Thyroid gland (tissue), 4 donors: ENCODE measurements around the gene WLS. TPM values are rescaled to one million over a fixed set of nuclear protein-coding genes. Genes with fewer than 3 reads are reported as not detected.

Experiments used
- DNase-seq, 2 donors: peaks; one replicate each; pipeline ENCODE4 v3.0.0-alpha.2; 2019
- H3K27ac ChIP-seq, 3 donors: fragments of 200-600 bp; sonication (generic); 1 replicate in 2 of 3; 2 replicates in 1 of 3; pipeline ENCODE4 v1.5.1; 2016 to 2019; ENCODE audit warnings: mild to moderate bottlenecking in 1 of 3, moderate library complexity in 1 of 3
- H3K27me3 ChIP-seq: fragments of 200-600 bp; sonication (generic); one replicate; pipeline ENCODE4 v1.5.1; 2019
- H3K36me3 ChIP-seq, 2 donors: fragments of 200-600 bp; sonication (generic); one replicate each; pipeline ENCODE4 v1.5.1; 2016 to 2019
- H3K4me1 ChIP-seq, 2 donors: fragments of 200-600 bp; sonication (generic); one replicate each; pipeline ENCODE4 v1.5.1; 2017 to 2019
- H3K4me3 ChIP-seq, 3 donors: fragments of 200-600 bp; sonication (generic); replicated peaks in 1 of 3; 1 replicate in 2 of 3; 2 replicates in 1 of 3; pipeline ENCODE4 v1.5.1; 2016; ENCODE audit warnings: mild to moderate bottlenecking in 1 of 3
- H3K9me3 ChIP-seq: fragments of 200-600 bp; sonication (generic); one replicate; pipeline ENCODE4 v1.5.1; 2017
- POLR2A ChIP-seq, 2 donors: fragments of 450-650 bp; IDR thresholded peaks; one replicate each; pipeline ENCODE4 v1.6.1; 2017; ENCODE audit warnings: antibody characterized with exemption in 2 of 2, mild to moderate bottlenecking in 2 of 2, moderate library complexity in 1 of 2
- WGBS, 2 donors: methylation state at CpG; one replicate each; pipeline ENCODE4 v1.1.5; 2017; 5-methylcytosine and 5-hydroxymethylcytosine counted together
- intact Hi-C: fragments of 100-400 bp; cut with DNase I; formaldehyde crosslinking; loops from one replicate; pipeline ENCODE4 v1.15.1; 2023
- total RNA-seq, 4 donors: library from RNA; depleted of rRNA; stranded (reverse); fragments of >200 nt; gene quantifications; one replicate each; pipeline ENCODE4 v1.2.3, GENCODE V29; 2016
- TF ChIP-seq, protein P1 (sequence below), 6 experiments: fragments of 200-600 bp in 3 of 6; fragments of 450-650 bp in 3 of 6; sonication (generic) in 3 of 6; IDR thresholded peaks; one replicate each; pipeline ENCODE4 v1.5.1; 2016 to 2019; ENCODE audit warnings: antibody characterized with exemption in 6 of 6, mild to moderate bottlenecking in 2 of 6, inconsistent platforms in 1 of 6, moderate library complexity in 1 of 6

The WLS gene
- total RNA-seq, 4 donors from 2014 or later = 20.0 to 52.7 (median 46.7) TPM

DNA sequence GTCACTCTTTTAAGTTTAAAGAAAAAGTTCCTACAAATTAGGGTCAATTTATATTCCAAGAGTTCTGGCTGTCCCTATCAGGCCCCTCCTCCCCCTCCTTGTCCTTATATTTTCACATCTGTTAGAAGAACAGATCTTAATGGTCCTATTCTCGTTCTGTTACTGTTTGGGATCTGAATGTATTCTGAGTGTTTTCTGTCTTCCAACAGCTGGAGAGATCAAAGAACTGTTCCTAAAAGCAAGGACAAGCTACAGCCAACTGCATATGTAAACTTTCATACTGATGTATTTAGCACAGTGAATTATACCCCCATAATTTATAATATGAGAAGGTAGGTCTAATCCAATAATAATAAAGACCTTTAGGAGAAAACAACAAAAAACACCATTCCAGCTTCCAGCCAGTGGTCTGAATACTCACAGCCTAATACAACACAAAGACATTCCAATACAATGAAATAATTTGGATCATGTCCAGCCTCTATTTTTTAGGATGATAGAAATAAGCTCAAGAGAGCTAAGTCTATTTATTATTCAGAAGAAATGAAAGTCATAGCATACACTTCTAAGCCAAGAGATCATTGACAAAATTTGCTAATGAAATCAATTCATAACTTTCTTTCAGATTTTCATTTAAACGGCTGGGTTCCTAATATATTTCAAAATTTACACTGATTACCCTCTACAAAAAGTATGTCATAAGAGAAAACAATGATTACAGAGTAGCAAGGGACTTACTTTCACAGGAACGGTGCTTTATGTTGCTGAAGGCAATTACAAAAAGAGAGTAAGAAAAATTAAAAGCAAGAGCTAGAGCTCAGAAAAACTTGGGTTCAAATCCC lies 25.3 kb downstream of the WLS start:
- intact Hi-C loops = no loop called here
- 68 to 70% methylated on average over 3 of the region's 3 CpGs for WGBS, 2 donors
- TF ChIP-seq, protein P1, sequence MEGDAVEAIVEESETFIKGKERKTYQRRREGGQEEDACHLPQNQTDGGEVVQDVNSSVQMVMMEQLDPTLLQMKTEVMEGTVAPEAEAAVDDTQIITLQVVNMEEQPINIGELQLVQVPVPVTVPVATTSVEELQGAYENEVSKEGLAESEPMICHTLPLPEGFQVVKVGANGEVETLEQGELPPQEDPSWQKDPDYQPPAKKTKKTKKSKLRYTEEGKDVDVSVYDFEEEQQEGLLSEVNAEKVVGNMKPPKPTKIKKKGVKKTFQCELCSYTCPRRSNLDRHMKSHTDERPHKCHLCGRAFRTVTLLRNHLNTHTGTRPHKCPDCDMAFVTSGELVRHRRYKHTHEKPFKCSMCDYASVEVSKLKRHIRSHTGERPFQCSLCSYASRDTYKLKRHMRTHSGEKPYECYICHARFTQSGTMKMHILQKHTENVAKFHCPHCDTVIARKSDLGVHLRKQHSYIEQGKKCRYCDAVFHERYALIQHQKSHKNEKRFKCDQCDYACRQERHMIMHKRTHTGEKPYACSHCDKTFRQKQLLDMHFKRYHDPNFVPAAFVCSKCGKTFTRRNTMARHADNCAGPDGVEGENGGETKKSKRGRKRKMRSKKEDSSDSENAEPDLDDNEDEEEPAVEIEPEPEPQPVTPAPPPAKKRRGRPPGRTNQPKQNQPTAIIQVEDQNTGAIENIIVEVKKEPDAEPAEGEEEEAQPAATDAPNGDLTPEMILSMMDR (IDR thresholded peaks at IDR 0.05) = no peak
- no peak for TF ChIP-seq POLR2A (IDR thresholded peaks at IDR 0.05)
- H3K9me3 ChIP-seq = no peaks in the 10 kb centered on the region
- H3K27ac ChIP-seq = no peak overlapping the region
- H3K4me1 ChIP-seq = peaks cover 4 to 7% of the 10 kb centered on the region in 2 donors
- H3K27me3 ChIP-seq = no peaks in the 10 kb centered on the region
- H3K36me3 ChIP-seq = no peaks in the 10 kb centered on the region
- no peak overlapping the region for H3K4me3 ChIP-seq
- no peak for DNase-seq

DNA sequence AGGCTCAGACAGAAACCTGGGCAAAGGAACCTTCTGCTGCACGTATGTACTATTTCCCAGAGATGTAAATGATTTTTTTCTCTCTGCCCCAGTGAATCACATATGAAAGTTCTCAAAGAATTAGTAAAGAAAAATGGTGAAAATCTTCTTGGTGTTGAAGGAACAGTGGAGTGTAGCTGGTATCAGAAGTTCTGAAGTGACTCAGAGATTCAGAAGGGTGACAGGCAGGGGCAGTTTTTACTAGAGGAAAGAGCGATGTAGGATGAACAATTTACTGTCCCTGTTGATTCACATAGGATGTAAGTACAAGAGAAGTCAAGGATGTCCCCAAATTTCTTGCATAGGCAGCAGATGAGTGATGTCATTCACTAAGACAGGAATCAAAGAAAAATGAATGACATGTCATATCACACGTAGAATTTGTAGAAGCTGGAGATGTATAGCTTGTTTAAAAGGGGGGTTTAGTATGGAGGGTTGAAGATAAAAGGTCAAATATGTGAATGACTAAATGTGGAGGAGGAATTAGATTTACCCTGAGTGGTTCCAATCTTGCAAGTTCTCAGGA lies 26.4 kb downstream of the WLS start:
- no peak for TF ChIP-seq POLR2A (IDR thresholded peaks at IDR 0.05)
- TF ChIP-seq, protein P1 (IDR thresholded peaks at IDR 0.05) = no peak
- WGBS, 2 donors = 96 to 99% methylated on average over 3 of the region's 3 CpGs
- H3K36me3 ChIP-seq = no peaks in the 10 kb centered on the region
- no peak overlapping the region for H3K4me3 ChIP-seq
- H3K27ac ChIP-seq = no peak overlapping the region
- no peaks in the 10 kb centered on the region for H3K9me3 ChIP-seq
- H3K27me3 ChIP-seq = no peaks in the 10 kb centered on the region
- H3K4me1 ChIP-seq = peaks cover 4 to 7% of the 10 kb centered on the region in 2 donors
- intact Hi-C loops = no loop called here
- DNase-seq = no peak

DNA sequence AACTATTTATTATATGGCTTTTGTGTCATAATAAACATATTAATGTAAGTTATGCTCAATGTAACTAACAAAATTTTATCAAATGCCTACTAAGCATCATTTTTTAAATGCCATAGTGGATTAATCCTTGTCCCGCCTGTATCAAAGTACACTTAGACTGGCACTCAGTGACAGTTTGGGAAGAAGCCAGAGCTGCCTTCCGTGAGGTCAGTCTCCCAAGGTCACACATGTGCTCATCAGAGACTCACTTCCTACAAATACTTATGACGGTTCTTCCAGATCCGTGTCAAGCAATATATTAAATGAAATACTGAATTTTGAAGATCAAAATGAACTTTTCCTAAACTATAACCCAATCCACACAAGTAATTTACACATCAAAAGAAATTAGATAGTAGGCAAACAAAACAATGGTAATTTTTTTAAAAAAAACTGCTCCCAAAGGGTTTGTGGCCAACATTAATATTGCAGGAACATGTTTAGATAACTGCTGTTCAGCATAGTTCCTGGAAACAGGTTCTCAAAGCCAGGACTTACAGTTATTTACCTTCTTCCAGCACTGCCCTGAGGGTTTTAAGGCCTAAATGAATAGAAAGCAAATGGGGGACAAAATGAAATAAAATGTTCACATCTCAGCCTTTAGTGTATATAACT lies 27.2 kb downstream of the WLS start:
- Histone ChIP-seq H3K9me3 (no peaks in the 10 kb centered on the region), H3K27ac (no peak overlapping the region), H3K4me3 (no peak overlapping the region), H3K36me3 (no peaks in the 10 kb centered on the region), H3K27me3 (no peaks in the 10 kb centered on the region), H3K4me1 (peaks cover 4 to 7% of the 10 kb centered on the region in 2 donors)
- 73 to 85% methylated on average over 4 of the region's 4 CpGs for WGBS, 2 donors
- intact Hi-C loops = no loop called here
- TF ChIP-seq POLR2A (IDR thresholded peaks at IDR 0.05) = no peak
- TF ChIP-seq, protein P1 (IDR thresholded peaks at IDR 0.05) = no peak
- peak; percentile 16 to 49 for DNase-seq

DNA sequence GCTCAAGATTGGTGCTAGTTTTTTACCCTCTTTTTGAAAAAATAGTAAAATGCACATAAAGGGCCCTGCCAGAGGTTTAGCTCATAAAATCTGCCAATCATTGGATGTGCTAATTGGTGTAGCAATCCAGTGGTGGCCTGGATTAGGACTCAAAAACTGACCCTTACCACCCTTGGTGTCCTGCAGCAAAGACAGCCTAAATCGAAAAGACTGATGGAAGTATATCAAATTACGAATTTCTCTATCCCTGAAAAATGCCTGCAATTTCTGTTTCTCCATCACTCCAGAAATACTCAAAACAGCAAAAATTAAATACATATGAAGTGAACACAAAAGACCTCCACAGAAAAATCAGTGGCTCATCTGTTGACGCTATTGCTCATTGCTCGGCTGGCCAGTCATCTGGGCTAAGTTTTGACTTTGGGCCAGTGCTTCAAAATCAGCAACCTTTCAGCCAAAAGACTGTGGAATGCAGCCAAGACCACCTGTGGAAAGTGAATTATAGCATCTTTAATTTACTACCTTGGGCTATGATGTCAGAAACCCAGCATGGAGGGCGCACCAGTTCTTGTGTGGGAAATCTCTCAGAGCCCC lies 30.0 kb downstream of the WLS start:
- no peaks in the 10 kb centered on the region for H3K27me3 ChIP-seq
- H3K9me3 ChIP-seq = no peaks in the 10 kb centered on the region
- H3K27ac ChIP-seq = no peak overlapping the region
- DNase-seq = peak in 1 of 2 donors; percentile 57
- 67 to 85% methylated on average over 5 of the region's 5 CpGs for WGBS, 2 donors
- no peaks in the 10 kb centered on the region for H3K36me3 ChIP-seq
- peaks cover 6% of the 10 kb centered on the region in 2 donors for H3K4me1 ChIP-seq
- TF ChIP-seq, protein P1 (IDR thresholded peaks at IDR 0.05) = no peak
- TF ChIP-seq POLR2A (IDR thresholded peaks at IDR 0.05) = no peak
- H3K4me3 ChIP-seq = no peak overlapping the region
- intact Hi-C loops = no loop called here
